HG03571 (cell line): ENCODE data around the gene CCNL2.
"Not testable (repeated sequence)": the region's sequence is repeated elsewhere in the genome, so short reads cannot be mapped to it uniquely, and the experiment has no call there.

ENCODE experiments used
- ATAC-seq: cut with Tn5 transposase; IDR thresholded peaks from one replicate; pipeline ENCODE4 v1.9.1; 2021; ENCODE audit not compliant: unreplicated experiment

The CCNL2 gene

GRCh38 chr1:1399187-1399871 is at the start of gene CCNL2:
TSS of gene CCNL2 (minus strand) at chr1:1399335. CDS start at chr1:1399306, 29 bp downstream.
- peak; percentile 93 for ATAC-seq

DNA sequence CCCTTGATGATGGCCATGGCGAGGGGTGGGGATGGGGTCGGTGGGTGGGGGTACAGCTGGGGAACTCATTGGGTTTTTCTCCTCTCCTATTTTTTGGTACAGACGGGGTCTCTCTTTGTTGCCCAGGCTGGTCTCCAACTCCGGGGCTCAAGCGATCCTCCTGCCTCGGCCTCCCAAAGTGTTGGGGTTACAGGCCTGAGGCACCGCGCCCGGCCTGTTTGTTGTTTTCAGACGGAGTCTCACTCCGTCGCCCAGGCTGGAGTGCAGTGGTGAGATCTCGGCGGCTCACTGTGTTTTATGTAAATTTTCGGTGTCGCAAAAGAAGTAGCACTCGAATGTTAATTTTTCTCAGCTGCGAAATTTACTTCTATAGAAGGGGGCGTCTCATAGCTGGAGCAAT is 47.5 kb upstream of the CCNL2 start:
- ATAC-seq = not testable (repeated sequence)

DNA sequence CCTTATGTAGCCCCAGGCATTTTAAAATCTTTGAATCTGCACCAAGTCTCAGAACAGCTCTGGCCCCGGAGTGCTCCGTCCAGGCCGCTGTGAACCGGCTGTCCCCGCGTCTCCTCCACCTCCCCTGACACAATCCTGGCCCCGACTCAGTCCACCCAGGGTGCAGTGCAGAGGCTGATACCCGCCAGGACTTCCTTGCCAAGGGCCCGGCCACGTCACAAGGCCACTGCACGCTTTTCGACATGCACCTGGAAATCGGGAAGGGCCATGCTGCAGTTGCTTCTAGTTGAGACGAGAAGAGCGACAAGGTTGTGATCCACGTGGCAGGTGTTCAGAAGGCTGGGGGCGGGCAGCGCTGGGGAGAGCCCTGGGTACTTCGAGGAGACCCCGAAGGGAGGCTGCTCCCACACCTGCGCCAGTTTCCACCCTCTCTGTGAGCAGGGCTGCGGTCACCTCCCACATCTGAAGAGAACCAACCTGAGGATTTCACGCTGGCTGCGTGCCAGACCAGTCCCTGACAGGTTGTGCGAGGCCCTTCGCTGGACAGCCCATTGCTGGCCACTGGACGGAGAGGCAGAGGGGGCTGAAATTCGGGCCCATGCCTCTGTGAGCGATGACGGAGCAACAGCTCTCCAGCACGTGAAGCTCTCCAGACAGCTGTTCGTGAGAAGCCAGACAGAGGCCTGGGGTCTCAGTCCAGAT is 43.1 kb upstream of the CCNL2 start:
- ATAC-seq = no peak

DNA sequence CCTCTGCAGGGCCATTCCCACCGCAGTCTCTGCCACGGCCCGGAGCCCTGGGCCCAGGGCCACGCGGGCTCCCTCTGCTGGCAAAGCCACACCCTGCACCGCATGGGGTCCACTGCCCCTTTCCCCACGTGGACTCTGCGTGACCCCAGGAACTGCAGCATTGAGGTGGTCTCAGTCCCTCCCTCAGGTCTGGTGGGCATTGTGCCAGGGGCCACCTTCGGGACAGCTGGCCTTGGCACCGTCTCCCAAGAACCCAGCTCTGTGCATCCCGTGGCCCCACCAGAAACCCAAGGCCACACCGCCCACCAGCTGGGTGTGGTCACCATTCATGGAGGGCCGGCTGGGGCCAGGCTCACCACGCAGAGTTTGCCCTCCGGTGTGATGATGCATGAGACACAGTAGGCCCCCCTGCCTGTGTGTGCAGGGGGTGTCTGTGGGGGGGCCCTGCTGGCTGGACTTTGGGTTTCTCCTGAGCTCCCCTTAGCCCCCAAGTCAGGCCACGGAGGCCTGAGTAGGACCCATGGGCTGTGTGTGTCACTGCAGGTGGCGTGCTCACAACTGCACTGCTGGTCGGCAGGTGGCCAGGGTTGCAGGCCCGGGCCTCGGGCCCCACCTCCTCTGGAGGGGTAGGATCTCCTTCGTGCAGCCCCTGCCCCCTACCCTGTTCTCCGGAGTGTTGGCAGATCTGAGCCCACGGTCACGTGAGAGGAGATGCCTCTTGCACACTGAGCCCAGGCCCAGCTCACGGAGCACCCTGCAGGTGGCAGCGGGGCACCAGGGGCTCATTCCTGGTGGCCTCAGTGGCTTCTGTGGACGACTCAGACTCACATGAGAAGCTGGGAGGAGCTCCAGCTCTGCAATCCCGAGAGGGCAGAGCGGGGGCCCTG is 42.1 kb upstream of the CCNL2 start:
- ATAC-seq = no peak

- ATAC-seq = no peak
Observed at GRCh38 chr1:1440262-1441001, 41.3 kb upstream of the CCNL2 start.

GRCh38 chr1:1439546-1440261 is 40.6 kb upstream of the CCNL2 start:
- no peak for ATAC-seq

DNA sequence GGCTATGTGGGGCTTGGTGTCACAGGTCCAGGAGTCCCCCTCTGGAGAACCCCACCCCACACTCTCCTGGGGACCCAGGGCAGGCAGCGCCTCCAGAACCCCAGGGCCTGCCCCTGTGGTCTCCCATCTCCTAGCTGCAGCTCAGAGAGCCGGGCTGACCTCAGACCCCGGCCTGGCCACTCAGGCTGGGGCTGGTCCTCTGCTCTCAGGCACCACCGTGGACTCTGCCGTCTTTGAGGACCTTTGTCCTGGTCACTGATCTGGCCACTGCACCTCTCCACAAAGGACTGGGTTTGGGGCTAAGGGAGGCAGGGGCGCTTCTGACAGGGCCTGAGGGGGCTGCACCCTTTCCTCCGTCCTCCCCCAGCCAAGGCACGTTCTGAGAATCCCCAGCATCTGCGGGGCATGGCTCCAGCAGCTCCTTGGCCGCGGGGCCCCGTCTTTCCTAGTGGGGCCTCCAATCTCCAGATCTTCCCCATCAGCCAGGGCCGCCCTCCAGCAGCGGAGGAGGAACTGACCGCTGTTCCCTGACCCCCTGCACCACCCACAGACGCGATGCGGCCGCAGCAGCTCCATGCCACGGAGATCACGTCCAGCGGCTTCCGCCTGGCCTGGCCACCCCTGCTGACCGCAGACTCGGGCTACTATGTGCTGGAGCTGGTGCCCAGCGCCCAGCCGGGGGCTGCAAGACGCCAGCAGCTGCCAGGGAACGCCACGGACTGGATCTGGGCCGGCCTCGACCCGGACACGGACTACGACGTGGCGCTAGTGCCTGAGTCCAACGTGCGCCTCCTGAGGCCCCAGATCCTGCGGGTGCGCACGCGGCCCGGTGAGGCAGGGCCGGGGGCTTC is 39.6 kb upstream of the CCNL2 start:
- ATAC-seq = no peak

DNA sequence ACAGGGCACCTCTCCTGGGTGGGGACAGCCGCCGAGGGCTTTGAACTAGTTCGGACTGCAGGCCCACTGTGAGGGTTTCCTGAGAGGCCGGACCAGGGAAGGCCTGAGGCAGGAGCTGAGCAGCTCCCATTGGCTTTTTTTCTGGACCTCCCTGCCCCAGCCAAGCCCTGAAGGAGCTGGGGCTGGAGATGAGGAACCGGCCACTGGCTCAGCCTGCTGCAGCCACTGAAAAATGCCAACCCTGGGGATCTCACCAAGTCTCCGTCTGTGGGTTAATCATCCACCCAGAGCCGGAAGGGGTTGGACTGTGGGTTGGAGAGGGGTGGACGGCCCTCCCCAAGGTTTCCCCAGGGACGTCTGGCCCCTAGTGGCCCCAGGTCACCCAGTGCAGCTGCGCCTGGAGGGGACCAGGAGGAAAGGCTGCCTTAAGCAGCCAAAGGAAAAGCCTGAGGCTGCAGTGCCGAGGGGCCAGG is 38.8 kb upstream of the CCNL2 start:
- peak; percentile 39 for ATAC-seq

DNA sequence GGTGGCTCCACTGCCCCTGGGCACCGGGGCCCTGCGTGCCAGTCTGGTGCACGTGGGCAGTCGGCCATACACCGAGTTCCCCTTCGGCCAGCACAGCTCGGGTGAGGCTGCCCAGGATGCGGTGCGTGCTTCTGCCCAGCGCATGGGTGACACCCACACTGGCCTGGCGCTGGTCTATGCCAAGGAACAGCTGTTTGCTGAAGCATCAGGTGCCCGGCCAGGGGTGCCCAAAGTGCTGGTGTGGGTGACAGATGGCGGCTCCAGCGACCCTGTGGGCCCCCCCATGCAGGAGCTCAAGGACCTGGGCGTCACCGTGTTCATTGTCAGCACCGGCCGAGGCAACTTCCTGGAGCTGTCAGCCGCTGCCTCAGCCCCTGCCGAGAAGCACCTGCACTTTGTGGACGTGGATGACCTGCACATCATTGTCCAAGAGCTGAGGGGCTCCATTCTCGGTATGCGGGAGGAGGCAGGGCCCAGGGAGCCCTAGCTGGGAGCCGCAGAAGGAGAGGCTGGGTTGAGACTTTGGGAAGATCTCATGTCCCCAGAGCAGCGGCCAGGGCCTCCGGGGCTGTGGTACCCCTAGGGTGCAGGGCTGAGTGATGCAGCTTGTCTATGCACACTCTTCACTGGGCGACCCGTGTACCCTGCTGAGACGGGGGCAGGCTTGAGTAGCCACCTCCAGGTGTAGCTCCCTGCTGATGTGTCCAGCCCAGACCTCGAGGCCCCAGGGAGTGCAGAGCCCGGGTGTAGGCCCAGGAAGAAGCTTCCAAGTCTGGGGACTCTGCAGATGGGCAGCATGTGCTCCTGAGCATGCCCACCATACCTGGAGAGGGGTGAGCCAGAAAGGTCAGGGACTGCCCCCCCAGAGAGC is 38.1 kb upstream of the CCNL2 start:
- ATAC-seq = no peak

DNA sequence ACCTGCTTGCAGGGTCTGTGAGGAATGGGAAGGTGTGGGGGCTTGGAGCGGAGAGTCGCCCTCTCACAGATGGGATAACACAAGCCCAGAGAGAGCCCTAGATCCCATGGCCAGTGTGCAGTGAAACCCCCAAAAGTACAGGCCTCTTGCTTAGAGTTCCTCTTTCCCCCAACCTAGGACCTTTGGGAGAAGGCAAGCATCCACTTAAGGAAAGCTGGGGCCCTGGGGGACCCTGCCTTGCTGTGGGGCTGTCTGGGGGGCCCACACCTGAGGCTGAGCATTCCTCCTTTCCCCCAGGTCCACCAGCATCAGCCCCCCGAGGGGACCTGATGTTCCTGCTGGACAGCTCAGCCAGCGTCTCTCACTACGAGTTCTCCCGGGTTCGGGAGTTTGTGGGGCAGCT is 37.5 kb upstream of the CCNL2 start:
- no peak for ATAC-seq

DNA sequence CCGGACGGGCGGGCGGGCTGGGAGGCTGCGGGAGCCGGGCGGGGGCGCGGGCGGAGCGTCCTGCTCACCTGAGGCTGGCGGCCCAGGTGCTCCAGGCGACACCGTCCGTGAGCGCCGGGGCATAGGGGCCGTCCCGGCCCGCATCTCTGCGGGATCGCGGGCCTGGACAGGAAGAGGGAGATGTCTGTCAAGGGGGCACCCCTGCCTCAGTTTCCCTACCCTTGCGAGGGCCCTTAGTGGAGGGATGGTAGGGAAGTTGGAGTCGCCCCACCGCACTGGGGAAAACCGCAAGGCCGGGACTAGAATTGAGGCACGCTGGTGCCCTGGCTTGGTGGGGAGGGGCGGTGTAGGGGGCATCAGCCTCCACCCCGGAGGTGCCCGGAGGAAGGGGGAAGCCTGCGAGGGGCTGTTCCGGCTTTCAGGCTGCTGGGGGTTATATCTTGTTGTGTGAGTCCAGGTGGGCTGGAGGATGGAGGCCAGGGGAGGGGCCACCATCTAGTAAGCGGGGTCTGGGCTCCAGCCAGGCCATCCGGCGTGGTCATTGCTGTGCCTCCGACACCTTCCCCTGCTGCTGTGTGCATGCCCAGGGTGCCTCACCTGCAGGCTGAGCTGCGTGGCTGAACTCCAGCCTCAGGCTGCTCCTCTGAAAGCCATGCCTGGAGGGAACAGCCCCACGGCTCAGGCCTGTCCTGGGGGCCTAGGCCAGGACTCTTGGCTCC is 36.9 kb upstream of the CCNL2 start:
- no peak for ATAC-seq

DNA sequence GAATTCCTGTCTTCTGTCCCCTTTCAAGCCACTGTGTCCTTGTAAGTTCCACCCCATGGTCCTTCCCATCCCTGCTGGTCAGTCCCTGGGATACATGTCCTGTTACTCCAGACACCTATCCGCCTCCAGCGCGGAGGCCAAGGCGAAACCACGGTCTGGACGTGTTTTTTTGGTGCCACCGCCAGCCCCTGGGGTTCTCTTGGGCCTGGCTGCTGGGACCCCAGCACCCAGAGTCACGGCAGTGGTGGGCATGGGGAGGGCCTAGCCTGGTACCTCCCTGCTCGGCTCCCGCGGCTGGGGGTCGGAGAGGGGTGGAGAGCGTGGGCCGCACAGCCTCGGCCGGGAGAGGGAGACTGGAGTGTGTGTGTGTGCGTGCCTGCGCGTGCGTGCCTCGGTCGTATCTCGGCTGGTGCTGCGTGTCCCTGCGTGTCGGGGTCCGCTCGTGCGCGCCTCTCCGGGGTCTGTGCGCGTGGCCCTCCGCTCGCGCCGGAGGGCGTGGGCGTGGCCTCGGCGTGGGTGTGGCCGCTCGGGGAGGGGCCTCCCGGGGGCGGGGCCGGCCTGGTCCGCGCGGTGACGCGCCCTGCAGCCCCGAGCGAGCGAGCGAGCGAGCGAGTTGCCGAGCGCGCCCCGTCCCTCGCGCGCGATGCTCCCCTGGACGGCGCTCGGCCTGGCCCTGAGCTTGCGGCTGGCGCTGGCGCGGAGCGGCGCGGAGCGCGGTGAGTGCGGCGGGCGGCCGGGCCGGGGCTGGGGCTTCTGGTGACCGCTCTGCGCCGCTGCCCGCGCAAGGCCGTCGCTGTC is 36.2 kb upstream of the CCNL2 start, which contains the start of gene VWA1:
TSS of gene VWA1 (plus strand) at position 585 of the 798 bp plus-strand sequence. CDS start at position 644, 59 bp downstream.
- no peak for ATAC-seq

DNA sequence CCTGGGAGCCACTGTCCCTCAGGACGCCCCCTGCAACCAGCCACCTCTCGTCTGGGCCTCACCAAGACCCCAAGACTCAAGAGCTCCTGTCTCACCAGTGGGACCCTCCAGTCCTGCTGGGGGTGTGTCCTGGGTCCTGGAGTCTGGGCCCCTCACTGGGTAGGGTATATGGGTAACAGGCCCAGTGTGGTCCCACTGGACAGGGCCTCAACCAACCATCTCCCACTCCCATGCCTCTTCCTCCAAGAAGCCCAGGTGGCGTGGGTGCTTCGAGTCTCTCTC is 35.6 kb upstream of the CCNL2 start:
- ATAC-seq = no peak

- ATAC-seq = no peak
Observed at GRCh38 chr1:1434131-1434823, 35.1 kb upstream of the CCNL2 start.

GRCh38 chr1:1433804-1434130 is 34.6 kb upstream of the CCNL2 start:
- ATAC-seq = no peak

DNA sequence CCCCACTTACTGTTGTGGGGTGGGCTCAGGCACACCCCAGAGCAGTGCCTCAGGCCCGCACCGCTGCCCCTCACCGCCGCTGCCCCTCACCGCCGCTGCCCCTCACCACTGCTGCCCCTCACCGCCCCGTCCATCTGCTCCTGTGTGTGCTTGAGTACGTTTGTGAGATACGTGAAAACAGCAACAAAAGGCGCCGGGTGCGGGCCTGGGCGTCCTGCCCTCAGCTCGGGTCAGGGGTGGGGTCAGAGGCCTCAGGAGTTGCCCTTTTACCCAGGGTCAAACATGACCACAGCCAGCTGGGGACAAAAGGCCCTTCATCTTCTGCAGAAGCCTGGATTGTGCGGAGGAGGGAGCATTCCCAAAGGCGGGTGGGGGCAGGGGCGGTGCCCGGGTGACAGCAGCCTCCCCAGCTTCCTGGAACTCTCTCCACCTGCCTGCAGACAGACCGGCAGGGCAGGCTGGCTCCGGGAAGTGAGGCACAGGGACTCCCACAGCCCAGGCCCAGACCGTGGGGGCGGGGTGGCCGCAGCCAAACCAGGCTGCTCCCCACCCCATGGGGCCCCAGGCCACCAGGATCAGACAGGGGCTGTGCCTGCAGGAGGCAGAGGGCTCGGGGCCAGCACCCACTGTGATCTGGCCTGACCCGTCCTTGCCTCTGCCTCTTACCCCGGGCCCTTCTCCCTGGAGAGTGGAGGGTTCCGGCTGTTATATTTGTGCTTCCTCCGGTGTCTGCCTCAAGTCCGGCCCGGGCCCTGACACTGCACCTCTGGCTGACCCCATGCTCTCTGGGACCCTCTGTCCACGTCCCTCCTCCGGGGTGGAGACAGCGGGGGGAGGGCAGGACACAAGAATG is 34.0 kb upstream of the CCNL2 start:
- no peak for ATAC-seq
